Ascending aorta (tissue), 2 donors: ENCODE data around the gene EIF4EBP2. TPM values are rescaled to one million over a fixed set of nuclear protein-coding genes. Genes with fewer than 3 reads are reported as not detected.

ENCODE experiments used
- DNase-seq, 2 donors: peaks; one replicate each; pipeline ENCODE4 v3.0.0-alpha.2; 2019; ENCODE audit warnings: low spot score in 2 of 2
- H3K27ac ChIP-seq, 2 donors: fragments of 200-600 bp; sonication (generic); one replicate each; pipeline ENCODE4 v1.5.1; 2016 to 2017; ENCODE audit warnings: mild to moderate bottlenecking in 1 of 2
- H3K27me3 ChIP-seq: fragments of 200-600 bp; sonication (generic); one replicate; pipeline ENCODE4 v1.5.1; 2017
- H3K36me3 ChIP-seq, 2 donors: fragments of 200-600 bp; sonication (generic); one replicate each; pipeline ENCODE4 v1.5.1; 2016
- H3K4me1 ChIP-seq, 2 donors: fragments of 200-600 bp; sonication (generic); one replicate each; pipeline ENCODE4 v1.5.1; 2016 to 2017; ENCODE audit warnings: mild to moderate bottlenecking in 1 of 2
- H3K4me3 ChIP-seq, 2 donors: fragments of 200-600 bp; sonication (generic); one replicate each; pipeline ENCODE4 v1.5.1; 2016 to 2017; ENCODE audit warnings: mild to moderate bottlenecking in 1 of 2
- H3K9me3 ChIP-seq, 2 donors: fragments of 200-600 bp; sonication (generic); one replicate each; pipeline ENCODE4 v1.5.1; 2016
- intact Hi-C: fragments of 100-400 bp; cut with DNase I; formaldehyde crosslinking; loops from one replicate; pipeline ENCODE4 v1.15.1; 2023
- total RNA-seq: library from RNA; depleted of rRNA; stranded (reverse); fragments of >200 nt; gene quantifications from one replicate; pipeline ENCODE4 v1.1.0, GENCODE V29; 2016
- TF ChIP-seq, protein P1 (sequence below), 3 experiments: fragments of 200-600 bp in 2 of 3; fragments of 450-650 bp in 1 of 3; sonication (generic) in 2 of 3; IDR thresholded peaks; one replicate each; pipeline ENCODE4 v1.5.1; 2016 to 2019; ENCODE audit warnings: antibody characterized with exemption in 3 of 3, mild to moderate bottlenecking in 1 of 3, moderate library complexity in 1 of 3

EIF4EBP2 gene
- total RNA-seq, 1 donor from 2014 or later, result 35.4 TPM

GRCh38 chr10:70426823-70427222 lies 22.9 kb downstream of the EIF4EBP2 start:
- Histone ChIP-seq H3K4me3 (no peak overlapping the region), H3K27ac (no peak overlapping the region), H3K4me1 (peaks cover 6 to 16% of the 10 kb centered on the region in 2 donors), H3K36me3 (peaks cover 58 to 76% of the 10 kb centered on the region in 2 donors), H3K9me3 (no peaks in the 10 kb centered on the region), H3K27me3 (no peaks in the 10 kb centered on the region)
- no peak for DNase-seq
- TF ChIP-seq, protein P1, sequence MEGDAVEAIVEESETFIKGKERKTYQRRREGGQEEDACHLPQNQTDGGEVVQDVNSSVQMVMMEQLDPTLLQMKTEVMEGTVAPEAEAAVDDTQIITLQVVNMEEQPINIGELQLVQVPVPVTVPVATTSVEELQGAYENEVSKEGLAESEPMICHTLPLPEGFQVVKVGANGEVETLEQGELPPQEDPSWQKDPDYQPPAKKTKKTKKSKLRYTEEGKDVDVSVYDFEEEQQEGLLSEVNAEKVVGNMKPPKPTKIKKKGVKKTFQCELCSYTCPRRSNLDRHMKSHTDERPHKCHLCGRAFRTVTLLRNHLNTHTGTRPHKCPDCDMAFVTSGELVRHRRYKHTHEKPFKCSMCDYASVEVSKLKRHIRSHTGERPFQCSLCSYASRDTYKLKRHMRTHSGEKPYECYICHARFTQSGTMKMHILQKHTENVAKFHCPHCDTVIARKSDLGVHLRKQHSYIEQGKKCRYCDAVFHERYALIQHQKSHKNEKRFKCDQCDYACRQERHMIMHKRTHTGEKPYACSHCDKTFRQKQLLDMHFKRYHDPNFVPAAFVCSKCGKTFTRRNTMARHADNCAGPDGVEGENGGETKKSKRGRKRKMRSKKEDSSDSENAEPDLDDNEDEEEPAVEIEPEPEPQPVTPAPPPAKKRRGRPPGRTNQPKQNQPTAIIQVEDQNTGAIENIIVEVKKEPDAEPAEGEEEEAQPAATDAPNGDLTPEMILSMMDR (IDR thresholded peaks at IDR 0.05), result no peak
- intact Hi-C loops, result no loop called here

- peak; percentile 43 to 86 for DNase-seq
- H3K27ac ChIP-seq, result peak overlapping the region; percentile 70 to 89
- TF ChIP-seq, protein P1 (IDR thresholded peaks at IDR 0.05), result no peak
Observed at GRCh38 chr10:70430493-70431445, 26.8 kb downstream of the EIF4EBP2 start.

DNA sequence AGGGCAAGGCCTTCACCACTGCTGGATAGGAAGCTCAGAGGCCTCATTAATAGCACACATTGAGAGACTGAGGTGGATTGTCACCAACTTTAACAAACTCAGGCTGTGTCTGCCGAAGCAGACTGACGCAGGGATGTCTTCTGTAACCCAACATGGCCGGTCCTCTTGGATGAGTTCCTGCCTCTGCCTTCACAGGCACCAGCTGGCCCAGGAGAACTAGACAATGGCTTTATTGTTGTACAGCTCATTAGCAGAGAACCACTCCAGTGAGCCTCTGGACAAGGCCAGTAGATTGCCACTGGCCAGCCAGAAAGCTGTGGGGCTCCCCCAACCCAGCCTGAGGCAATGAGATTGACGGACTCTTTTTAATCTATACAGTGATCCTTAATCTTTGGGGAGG lies 28.2 kb downstream of the EIF4EBP2 start:
- TF ChIP-seq, protein P1 (IDR thresholded peaks at IDR 0.05), result no peak
- DNase-seq, result peak in 1 of 2 donors; percentile 49
- H3K4me3 ChIP-seq, result no peak overlapping the region
- peak overlapping the region; percentile 70 to 89 for H3K27ac ChIP-seq
- H3K36me3 ChIP-seq, result peaks cover 15 to 27% of the 10 kb centered on the region in 2 donors
- H3K9me3 ChIP-seq, result no peaks in the 10 kb centered on the region
- H3K27me3 ChIP-seq, result no peaks in the 10 kb centered on the region
- intact Hi-C loops, result no loop called here
- peaks cover 6 to 23% of the 10 kb centered on the region in 2 donors for H3K4me1 ChIP-seq

More at GRCh38 chr10:70430493-70431445, 26.8 kb downstream of the EIF4EBP2 start:
- Histone ChIP-seq H3K9me3 (no peaks in the 10 kb centered on the region), H3K4me1 (peaks cover 6 to 23% of the 10 kb centered on the region in 2 donors), H3K36me3 (peaks cover 26 to 39% of the 10 kb centered on the region in 2 donors), H3K27me3 (no peaks in the 10 kb centered on the region), H3K4me3 (peak overlapping the region in 1 of 2 donors; percentile 8)
- intact Hi-C loops, result loop anchor here (2.0 kb wide), 1 partner anchor 28 kb away; no protein-coding TSS in a partner anchor

- Histone ChIP-seq H3K4me3 (no peak overlapping the region), H3K27ac (peak overlapping the region; percentile 57 to 84), H3K4me1 (peaks cover 6 to 23% of the 10 kb centered on the region in 2 donors), H3K9me3 (no peaks in the 10 kb centered on the region), H3K36me3 (peaks cover 11 to 20% of the 10 kb centered on the region in 2 donors), H3K27me3 (no peaks in the 10 kb centered on the region)
- TF ChIP-seq, protein P1 (IDR thresholded peaks at IDR 0.05), result no peak
- intact Hi-C loops, result no loop called here
- DNase-seq, result peak in 1 of 2 donors; percentile 41
Observed at GRCh38 chr10:70432561-70433263, 28.8 kb downstream of the EIF4EBP2 start.

GRCh38 chr10:70433581-70434280 lies 29.8 kb downstream of the EIF4EBP2 start:
- intact Hi-C loops, result loop anchor here (2.0 kb wide), 1 partner anchor 29 kb away; the partner anchor contains the start of gene EIF4EBP2
- TF ChIP-seq, protein P1 (IDR thresholded peaks at IDR 0.05), result no peak
- Histone ChIP-seq H3K4me3 (no peak overlapping the region), H3K27ac (peak overlapping the region; percentile 57 to 84), H3K27me3 (no peaks in the 10 kb centered on the region), H3K4me1 (peaks cover 6 to 23% of the 10 kb centered on the region in 2 donors), H3K9me3 (no peaks in the 10 kb centered on the region), H3K36me3 (peaks cover 5 to 10% of the 10 kb centered on the region in 2 donors)
- DNase-seq, result peak in 1 of 2 donors; percentile 71
